ENCODE results near the gene HYI.
"Not testable (repeated sequence)": the region's sequence is repeated elsewhere in the genome, so short reads cannot be mapped to it uniquely, and the experiment has no call there.

The HYI gene

GRCh38 chr1:43453442-43454269 lies at the start of gene HYI:
Gene HYI (minus strand): TSS chr1:43453931. CDS start chr1:43453793, 138 bp downstream.
- DNase-seq: peak; percentile 91

- DNase-seq: not testable (repeated sequence)
These were observed 48.1 kb upstream of the HYI start for GRCh38 chr1:43501806-43502205.

GRCh38 chr1:43499898-43500297 lies 46.2 kb upstream of the HYI start:
- DNase-seq: no peak

GRCh38 chr1:43495204-43495603 lies 41.5 kb upstream of the HYI start:
- DNase-seq: no peak

GRCh38 chr1:43493661-43494450 lies 40.1 kb upstream of the HYI start:
- DNase-seq: no peak

GRCh38 chr1:43492826-43493225 lies 39.1 kb upstream of the HYI start:
- no peak for DNase-seq

GRCh38 chr1:43491061-43491460 lies 37.3 kb upstream of the HYI start:
- DNase-seq: no peak

GRCh38 chr1:43488165-43488564 lies 34.4 kb upstream of the HYI start:
- no peak for DNase-seq

- DNase-seq: no peak
These were observed 30.6 kb upstream of the HYI start for GRCh38 chr1:43484367-43484766.

GRCh38 chr1:43482215-43482614 lies 28.5 kb upstream of the HYI start:
- no peak for DNase-seq

GRCh38 chr1:43481491-43481890 lies 27.8 kb upstream of the HYI start:
- no peak for DNase-seq

GRCh38 chr1:43479414-43479813 lies 25.7 kb upstream of the HYI start:
- no peak for DNase-seq

- DNase-seq: no peak
These were observed 24.0 kb upstream of the HYI start for GRCh38 chr1:43477716-43478115.

- DNase-seq: not testable (repeated sequence)
These were observed 22.1 kb upstream of the HYI start for GRCh38 chr1:43475611-43476401.

- no peak for DNase-seq
These were observed 19.7 kb upstream of the HYI start for GRCh38 chr1:43473463-43473862.

- not testable (repeated sequence) for DNase-seq
These were observed 18.9 kb upstream of the HYI start for GRCh38 chr1:43472463-43473151.

- DNase-seq: no peak
These were observed 18.3 kb upstream of the HYI start for GRCh38 chr1:43472087-43472462.

GRCh38 chr1:43469932-43470331 lies 16.2 kb upstream of the HYI start:
- DNase-seq: no peak

- DNase-seq: no peak
These were observed 14.7 kb upstream of the HYI start for GRCh38 chr1:43468414-43468813.

GRCh38 chr1:43466403-43466802 lies 12.7 kb upstream of the HYI start:
- DNase-seq: no peak

GRCh38 chr1:43465505-43466067 lies 11.9 kb upstream of the HYI start:
- DNase-seq: no peak
